Measurements from ENCODE around the gene STON2.

The STON2 gene

DNA sequence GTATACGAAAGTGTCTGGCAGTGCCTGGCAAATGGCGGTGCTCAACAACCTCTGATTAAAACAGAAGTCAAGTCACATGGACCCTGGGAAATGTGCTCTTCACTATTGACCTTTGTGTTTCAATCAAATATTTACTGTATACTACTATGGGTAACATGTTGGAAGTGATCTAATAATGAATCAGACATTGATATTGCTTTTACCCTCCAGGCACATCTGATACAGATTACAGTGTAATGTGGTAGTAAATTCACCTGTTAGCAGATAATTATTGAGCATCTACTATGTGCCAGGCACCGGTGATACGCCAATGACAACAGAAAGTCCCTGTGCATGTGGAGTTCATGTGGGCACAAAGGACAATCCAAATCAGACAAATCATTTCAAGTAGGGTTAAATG lies 63.1 kb downstream of the STON2 start:
- DNase-seq (ENCODE audit: insufficient read length, low spot score) (no peak), FAIRE-seq (no peak)

DNA sequence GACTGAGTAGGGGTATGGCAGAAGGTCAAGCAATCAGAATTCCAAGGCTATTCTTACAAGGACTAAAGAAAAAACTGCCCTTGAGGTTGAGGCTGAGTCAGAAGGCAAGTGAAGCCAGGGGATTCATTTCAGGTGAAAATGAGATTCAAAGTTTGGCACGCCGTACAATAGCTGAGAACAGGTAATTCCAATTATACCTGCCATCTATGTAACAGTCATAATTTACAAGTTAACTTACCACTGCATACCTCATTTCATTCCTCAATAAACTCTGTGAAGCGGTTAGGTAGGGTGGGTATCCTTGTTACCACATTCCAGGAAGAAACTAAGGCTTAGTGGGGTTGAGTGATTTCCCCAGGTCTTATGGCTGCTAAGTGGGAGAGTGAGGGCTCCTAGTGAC lies 64.1 kb downstream of the STON2 start:
- no peak for FAIRE-seq
- DNase-seq (ENCODE audit: insufficient read length, low spot score), result no peak

DNA sequence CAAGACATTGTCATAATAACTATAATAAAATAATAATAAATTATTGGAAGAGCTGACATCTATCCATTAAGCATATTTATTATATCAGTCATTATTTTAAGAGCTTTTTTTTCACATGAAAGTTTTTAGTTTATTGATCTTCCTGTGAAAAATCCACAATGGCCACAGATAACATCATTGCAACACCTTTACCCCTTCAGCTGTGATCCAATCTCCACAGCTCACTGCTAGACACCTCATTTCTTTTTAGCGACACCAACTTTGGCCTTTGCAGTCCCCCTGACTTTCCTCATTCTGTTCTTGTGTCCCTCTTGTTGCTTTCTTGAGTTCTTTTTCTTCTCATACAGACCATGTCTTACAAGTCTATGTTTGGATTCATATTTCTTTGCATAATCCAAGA lies 67.4 kb downstream of the STON2 start:
- FAIRE-seq (no peak), DNase-seq (ENCODE audit: insufficient read length, low spot score) (no peak)

DNA sequence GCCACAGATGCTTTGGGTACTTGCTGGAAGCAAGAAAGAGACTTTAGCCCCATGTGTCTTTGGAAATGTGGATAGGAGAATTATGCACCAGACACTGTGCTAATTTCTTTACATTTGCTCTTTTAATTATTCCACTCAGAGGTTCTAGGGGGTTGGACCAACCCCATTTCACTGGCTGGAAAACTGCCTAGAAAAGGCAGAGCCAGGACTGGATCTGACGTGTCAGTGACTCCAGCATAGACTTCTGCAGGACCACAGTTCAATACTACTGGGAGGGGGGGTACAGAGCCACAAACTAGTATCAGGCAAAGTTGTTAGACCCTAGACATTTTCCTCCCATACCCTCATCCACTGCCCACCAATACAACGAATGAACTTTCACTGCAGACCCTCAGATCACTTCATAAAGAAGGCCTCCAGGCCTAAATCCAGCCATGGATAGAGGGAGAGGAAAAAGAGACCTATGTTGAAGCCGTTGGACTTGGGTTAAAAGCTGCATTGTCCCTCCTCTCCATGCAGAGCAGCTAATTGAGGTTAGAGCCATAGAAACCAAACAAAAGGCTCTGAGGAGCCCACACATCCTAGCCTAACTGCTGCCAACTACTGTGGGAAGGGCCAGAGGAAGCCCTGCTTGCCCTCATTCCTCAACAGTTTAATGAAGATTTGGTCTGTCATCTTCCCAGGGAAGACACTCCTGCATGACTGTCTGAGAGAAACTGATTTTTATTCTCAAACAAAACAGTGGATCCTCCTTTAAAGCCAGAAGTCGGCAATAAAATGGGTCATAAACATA lies 68.7 kb downstream of the STON2 start:
- FAIRE-seq (no peak), DNase-seq (ENCODE audit: insufficient read length, low spot score) (no peak)

DNA sequence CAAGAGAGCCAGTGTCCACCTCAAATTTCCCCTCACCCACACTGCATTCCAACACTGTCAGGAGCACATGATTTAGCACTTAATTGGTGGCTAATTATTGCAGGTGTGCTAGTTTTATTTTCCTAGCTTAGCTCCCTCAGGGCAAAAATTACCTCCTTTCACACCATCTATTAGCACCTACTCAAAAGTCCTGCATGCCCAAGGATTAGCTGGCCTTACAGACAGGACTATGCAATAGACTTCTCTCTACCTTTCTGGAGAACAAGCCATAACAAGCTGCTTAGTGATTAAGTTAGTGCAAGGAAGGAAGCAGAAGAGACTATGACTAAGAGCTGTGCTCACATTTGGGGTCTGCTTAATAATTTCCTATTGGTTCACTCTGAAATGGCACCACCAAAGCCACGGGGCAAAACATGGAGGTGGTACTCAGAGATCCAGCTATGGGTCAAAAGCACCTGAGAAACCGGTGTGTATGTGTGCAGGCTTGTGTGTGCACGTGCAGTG lies 69.5 kb downstream of the STON2 start:
- no peak for FAIRE-seq
- DNase-seq (ENCODE audit: insufficient read length, low spot score), result no peak

DNA sequence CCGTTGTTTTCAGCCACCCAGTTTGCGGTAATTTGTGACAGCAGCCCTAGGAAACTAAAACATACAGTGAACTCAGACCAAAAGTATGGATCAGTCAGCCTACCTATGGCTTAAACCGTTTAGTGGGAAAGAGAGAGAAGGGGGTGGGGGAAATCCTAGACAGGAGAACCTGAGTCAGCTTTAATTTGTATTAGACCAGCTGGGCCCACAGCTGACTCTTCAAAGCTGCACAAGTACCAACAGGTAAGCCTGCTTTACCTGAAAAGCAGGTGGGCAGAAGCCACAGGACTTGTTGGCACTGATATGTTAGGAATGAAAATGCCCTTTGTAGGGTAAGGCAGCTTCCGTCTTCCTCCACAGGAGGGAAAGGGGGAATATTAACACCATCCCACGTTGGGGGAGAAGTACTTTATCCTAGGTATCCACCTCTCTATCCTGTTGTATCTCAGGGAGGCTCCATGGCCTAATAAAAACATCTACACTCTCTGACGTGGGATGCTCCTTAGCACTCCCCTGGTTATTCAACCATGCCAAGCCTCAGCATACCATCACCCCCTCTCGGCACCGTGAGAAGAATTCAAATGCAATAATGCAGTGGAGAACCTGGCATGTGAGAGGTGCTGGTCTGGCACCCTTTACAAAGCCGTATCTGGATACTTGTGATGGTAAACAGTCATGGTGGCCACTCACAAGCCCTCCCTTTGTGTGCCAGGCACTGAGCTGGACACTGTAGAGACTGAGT lies 70.3 kb downstream of the STON2 start:
- DNase-seq (ENCODE audit: insufficient read length, low spot score) (no peak), FAIRE-seq (no peak)

DNA sequence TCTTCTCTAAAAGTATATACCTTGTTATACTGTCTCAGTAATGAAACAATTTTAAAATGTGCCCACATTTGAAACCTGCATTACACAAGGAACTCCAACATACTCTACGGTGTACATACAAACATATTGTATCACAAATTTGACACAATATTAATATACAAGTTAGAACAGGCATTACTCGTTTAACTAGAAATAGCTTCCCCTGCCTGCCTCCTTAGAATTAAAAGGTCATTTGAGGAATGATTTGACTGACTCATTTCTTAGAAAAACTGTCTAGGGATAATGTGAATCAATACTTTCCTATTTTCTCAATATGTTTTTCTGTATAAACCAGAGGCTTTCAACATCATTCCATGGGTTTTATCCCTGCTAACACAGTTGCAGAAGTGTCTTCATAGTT lies 73.7 kb downstream of the STON2 start:
- DNase-seq (ENCODE audit: insufficient read length, low spot score), result no peak
- FAIRE-seq, result no peak

DNA sequence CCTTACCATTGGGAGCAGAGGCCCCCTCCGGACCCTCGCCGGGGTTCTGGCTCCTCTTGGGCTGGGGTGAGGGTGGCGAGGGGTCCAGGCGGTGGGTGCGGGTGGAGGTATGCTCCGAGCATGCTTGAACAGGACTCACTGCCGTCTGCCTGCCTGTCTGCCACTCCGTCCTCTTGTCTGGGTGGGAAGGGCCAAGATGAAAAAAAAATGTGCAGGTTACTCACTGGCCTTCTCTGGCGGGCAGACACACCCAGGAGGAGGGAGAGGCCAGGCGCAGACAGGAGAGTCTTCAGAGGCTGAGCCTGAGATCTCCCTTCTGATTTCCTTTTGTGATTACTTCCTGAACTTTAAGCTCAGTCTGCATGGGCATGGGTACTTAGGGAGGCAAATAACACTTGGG lies 76.1 kb downstream of the STON2 start:
- no peak for DNase-seq (ENCODE audit: insufficient read length, low spot score)
- FAIRE-seq, result no peak

DNA sequence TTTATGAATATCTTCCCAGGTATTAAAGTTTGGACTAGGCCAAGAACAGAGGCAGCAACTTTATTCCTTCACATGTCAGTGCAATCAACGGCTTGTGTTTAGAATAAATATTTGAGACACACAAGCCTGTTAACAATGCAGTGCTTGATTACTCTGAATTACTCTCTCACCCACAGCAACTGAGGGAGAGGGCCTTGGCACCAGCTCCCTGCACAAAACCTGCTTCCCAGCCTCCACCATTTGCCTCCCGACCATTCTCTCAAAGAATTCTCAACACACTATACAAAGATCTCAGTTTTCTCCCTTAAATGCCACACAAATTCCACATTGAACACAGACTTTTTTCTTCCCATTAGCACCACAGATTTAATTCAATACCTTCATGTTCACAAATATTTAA lies 77.0 kb downstream of the STON2 start:
- FAIRE-seq (no peak), DNase-seq (ENCODE audit: insufficient read length, low spot score) (no peak)

DNA sequence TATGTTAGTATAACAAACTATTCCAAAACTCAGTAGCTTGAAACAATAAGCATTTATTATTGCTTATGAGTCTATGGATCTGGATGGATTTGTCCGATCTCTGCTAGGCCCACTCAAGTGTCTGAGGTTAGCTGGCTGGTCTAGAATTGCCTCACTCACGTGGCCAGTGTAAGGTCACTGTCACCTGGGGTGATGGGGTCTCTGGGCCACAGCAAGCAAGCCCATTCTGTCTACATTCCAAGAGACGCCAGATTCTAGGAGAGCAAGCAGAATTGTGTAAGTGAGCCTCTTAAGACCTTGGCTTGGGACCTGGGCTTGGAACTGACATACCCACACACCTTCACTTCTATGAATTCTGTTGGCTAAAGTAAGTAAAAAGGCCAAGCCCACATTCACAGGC lies 80.2 kb downstream of the STON2 start:
- DNase-seq (ENCODE audit: insufficient read length, low spot score) (no peak), FAIRE-seq (no peak)

DNA sequence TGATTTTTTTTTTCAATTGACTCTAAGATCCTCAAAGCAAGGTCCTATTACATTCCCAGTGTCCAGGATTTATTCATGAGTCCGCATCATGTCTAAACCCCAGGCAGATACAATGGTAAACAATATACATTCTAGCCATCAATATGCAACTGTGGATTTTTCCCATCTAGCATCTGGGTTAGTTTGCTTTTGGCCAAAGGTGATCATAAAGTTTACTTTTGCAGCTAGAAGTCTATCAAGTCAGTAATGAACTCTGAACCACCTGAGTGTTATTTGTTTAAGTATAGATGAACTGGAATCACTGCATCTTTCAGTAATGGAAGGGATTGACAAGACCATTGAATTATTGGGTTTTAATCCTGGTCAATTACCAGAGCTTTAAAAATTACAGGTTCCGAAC lies 80.8 kb downstream of the STON2 start:
- no peak for FAIRE-seq
- DNase-seq (ENCODE audit: insufficient read length, low spot score), result no peak

DNA sequence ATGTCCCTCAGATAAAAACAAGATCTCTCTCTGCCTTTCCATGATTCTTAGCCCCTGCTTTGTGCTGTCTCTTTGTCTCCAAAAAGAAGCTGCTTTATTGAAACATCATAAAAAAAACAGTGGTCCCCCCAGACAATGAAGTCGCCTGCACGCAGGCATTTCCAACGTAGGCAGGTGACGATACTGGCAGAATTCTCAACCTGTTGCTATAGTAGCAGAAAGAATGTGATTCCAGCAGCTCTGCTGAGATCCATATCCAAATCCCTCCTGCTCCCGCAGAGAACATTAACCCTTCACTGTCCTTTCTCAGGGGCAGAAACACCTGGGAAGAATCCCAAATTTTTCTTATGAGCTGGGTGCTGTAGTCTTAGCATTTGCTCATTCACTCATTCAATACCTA lies 84.8 kb downstream of the STON2 start:
- FAIRE-seq, result no peak
- DNase-seq (ENCODE audit: insufficient read length, low spot score), result no peak

DNA sequence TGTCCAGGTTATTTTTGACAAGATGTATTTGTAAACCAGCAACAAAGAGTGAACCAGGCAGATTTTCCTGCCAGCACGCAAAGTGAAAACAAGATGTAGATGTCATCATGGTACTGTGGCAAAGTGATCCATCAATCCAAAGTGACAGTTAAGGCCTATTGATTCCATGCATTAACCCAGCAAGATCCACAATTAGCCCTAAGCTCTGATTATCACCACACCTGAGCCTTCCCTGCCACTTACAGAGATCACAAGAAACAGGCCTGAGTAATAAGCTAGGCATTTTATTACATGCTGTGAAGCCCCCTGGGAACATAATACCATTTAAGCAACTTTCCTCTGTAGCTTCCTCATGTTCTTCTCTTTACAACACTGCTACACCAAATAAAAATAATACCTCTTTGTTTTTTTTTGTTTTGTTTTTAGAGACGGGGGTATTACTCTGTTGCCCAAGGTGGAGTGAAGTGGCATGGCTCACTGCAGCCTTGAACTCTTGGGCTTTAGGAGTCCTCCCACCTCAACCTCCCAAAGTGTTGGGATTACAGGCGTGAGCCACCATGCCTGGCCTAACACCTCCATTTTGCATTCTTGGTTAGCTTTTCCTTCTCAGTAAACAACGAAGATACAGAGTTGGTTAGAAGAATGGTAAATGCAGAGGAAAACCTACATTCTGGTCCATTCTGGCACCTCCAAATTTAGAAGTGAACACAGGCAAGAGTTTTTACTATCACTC lies 85.5 kb downstream of the STON2 start:
- no peak for FAIRE-seq
- DNase-seq (ENCODE audit: insufficient read length, low spot score), result no peak

DNA sequence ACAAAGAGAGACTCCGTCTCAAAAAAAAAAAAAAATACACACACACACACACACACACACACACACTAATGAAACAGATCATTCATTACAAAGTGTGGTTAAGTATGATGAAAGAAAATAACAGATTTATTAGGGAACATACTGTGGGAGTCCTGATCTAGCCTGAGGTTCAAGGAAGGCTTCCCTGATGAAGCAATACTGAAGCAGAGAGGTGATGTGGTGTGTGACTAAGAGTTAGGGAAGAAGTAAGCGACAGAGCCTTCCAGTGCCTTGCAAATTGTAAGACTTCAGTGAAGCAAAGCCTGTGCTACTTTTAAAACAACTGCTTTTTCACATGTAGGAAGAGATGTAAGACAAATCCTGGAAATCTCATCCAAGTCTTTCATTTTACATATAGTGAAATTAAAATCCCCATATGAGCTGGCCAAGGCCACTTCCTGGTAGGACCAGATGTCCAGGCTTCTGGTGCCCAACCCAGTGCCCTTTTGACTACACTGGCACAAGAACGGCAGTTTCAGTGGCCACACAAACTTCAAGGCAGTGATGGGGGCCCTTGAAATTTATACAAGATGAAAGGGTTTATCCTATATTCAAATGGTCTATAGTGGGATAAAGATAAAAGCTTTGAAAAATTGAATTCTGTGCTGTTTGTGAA lies 86.2 kb downstream of the STON2 start:
- FAIRE-seq (no peak), DNase-seq (ENCODE audit: insufficient read length, low spot score) (no peak)

DNA sequence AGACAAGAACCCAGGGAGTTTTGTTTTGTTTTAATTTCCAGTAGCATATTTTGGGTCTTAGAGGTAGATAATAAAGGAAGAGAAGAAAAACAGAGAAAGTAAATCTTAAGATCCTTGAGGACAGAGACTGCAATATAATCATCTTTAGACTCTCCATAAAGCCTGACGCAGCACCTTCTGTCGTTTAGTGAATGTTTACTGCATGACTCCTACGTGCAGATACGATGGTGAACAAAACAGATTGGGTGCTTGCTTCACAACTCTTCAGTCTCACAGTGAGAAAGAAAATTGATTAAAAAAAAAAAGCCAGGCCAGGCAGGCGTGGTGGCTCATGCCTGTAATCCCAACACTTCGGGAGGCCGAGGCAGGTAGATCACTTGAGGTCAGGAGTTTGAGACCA lies 86.9 kb downstream of the STON2 start:
- DNase-seq (ENCODE audit: insufficient read length, low spot score), result no peak
- no peak for FAIRE-seq

DNA sequence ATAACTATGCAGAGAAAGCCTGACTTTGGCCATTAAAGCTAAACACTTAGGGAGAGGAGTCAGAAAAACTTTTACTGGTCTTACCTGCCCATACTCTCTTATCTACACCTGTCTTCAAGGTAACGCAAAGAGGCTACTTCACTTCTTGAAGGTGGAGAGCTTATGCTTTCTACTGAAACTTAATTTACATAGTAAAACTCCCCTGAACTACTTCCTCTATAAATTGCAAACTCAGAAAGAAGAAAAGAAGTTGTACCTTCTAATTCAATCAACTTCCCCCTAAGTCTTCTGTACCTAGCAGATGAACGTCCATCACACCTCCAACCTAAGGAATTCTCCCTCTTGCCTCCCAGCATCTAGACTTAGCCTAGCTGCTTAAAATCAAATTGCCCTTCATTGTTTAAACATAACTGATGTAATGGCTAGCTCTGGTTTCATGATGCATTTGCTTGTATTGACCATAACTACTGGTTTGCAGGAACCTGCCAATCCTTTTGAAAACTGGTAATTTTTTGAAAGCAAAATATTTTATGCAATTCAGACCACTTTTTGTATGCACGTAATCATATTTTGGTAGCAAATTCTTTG lies 87.7 kb downstream of the STON2 start:
- DNase-seq (ENCODE audit: insufficient read length, low spot score) (no peak), FAIRE-seq (peak; percentile 14)

DNA sequence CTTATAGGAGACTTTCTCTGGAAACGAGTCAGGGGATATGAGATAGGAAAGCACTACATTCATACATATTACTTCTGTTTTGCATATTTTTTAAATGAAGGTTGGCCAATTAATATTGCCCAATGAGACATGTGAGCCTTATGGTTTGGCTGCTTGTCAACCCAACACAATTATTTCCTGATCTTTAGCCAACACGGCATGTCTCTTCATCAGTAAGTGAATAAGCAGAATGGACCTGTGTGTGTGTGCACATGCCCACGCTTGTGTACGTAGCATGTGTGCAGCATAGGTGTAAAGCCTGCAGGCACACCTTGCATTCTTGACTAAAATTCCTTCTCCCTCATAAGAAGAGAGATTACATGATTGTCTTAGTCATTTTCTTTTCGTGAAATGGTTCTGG lies 88.3 kb downstream of the STON2 start:
- FAIRE-seq, result no peak
- DNase-seq (ENCODE audit: insufficient read length, low spot score), result no peak

DNA sequence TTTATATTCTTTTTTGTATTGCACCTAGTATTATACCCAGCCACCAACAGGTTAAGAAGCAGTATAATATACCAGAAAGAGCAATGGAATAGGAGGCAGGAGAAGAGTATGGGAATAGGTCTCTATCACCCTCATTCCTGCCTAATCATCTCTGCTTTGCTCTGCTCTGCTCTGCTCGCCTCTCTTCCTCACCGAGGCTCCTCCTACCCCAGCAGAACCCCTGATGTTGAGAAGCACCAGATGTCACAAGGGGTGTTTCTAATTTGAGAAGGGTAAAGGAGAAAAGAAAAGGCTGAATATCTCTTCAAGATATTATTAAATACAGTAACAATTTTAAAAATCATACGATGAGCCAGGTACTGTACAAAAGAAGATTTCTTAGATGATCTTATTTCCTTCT lies 89.0 kb downstream of the STON2 start:
- FAIRE-seq (no peak), DNase-seq (ENCODE audit: insufficient read length, low spot score) (no peak)

DNA sequence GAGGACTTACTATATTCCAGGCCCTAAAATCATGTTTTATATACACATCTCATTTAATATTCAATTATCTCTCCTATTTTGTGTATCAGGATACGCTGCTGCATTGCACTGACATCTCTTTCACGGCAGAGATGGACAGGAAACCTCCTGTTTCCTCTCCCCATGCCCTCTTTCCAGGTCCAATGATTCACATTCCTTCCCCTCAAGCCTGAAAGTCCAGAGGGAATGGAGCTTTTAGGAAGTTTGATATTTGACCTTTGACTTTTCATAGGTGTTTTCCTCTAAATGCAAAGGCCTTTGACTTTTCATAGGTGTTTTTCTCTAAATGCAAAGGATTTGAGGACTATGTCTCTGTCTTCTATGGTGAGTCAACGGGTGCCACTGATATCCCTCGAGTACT lies 89.5 kb downstream of the STON2 start:
- DNase-seq (ENCODE audit: insufficient read length, low spot score) (no peak), FAIRE-seq (no peak)

DNA sequence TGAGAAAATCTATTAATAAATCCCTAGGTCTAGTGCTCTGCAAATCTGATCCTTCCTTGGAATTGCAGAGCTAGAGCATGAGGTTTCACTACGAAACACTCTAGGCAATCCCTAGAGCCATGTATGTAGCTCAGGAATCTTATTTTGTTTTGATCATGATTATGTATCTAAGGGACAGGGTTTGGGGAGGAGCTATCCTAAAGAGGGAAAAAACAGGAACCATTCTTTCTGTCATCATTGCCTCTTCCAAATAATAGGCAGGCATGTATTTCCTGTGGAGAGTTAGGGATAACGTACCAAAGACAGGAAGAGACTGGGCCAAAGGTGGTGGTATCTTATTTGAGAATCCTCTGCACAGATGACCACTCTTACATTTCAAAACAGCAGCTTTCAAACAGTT lies 90.6 kb downstream of the STON2 start:
- DNase-seq (ENCODE audit: insufficient read length, low spot score), result no peak
- no peak for FAIRE-seq

DNA sequence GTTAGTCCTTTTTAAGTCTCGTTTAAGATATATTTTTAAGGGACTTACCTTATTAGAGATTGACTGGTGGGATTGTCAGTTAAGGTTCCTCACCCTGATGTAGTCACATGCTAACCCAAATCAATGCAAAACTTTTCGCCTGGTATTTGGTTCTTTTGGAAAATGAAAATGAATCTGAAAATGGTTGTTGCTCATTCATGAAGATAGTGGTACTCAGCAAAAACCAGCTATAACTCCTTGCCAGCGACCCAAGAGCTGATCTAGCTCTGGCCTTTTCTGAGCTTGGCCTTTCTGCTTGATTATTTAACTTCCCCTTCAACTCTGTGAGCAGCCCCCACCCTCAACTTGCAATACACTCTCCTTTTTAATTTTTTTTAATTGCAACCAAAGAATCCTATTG lies 94.4 kb downstream of the STON2 start:
- no peak for DNase-seq (ENCODE audit: insufficient read length, low spot score)
- peak; percentile 58 for FAIRE-seq

All from GM19239 (cell line).